HCT116 (cell line): ENCODE results near the gene TMPRSS3.

Source experiments
- POLR2A ChIP-seq: IDR thresholded peaks from 2 replicates; pipeline ENCODE4 v1.7.0; 2011; ENCODE audit warnings: borderline replicate concordance; ENCODE audit not compliant: insufficient read depth, insufficient read length; ENCODE audit errors: extremely low read depth
- ZFX ChIP-seq: fragments of 450-650 bp; IDR thresholded peaks from 2 replicates; pipeline ENCODE4 v1.6.1; 2017
- TF ChIP-seq, protein P1 (sequence below), 3 experiments: fragments of 200-600 bp in 1 of 3; sonication (generic) in 1 of 3; IDR thresholded peaks in 2 of 3; conservative IDR thresholded peaks in 1 of 3; 2 replicates each; pipeline ENCODE4 v1.5.1; 2012 to 2017; ENCODE audit warnings: low read depth in 2 of 3, low read length in 2 of 3, antibody characterized with exemption in 1 of 3, borderline replicate concordance in 1 of 3, control low read depth in 1 of 3, mild to moderate bottlenecking in 1 of 3, mixed read lengths in 1 of 3, mixed run types in 1 of 3, moderate library complexity in 1 of 3; ENCODE audit not compliant: insufficient read depth in 1 of 3

DNA sequence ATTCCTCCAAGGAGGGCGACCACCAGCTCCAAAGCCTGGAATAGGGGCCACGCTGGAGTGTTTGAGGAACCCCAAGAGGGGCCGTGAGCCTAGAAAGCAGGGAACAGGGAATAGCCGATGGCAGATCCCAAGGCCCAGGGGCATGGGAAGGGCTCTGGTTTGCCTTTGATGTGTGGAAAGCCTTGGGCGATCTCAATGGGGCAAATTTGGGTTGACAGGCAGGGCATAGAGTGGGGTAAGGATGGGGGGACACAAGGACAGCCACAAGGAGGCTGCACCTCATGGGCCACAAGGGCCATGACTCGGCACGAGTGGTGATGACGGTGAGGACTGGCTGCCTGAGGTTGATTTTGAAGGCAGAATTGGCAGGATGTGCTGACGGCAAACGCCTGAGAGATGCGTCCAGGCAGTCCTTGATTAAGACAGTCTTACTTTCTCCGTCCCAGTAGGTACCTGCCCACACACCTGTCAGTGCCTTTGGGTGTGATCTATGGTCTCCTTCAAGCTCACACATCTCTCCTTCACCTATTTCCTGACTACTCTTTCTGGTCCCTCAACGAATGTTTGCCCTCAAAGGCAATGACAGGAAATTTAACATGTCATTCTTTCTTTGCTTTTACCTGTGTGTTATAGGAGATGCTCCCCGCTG, 2.0 kb upstream of the TMPRSS3 start:
- TF ChIP-seq, protein P1, sequence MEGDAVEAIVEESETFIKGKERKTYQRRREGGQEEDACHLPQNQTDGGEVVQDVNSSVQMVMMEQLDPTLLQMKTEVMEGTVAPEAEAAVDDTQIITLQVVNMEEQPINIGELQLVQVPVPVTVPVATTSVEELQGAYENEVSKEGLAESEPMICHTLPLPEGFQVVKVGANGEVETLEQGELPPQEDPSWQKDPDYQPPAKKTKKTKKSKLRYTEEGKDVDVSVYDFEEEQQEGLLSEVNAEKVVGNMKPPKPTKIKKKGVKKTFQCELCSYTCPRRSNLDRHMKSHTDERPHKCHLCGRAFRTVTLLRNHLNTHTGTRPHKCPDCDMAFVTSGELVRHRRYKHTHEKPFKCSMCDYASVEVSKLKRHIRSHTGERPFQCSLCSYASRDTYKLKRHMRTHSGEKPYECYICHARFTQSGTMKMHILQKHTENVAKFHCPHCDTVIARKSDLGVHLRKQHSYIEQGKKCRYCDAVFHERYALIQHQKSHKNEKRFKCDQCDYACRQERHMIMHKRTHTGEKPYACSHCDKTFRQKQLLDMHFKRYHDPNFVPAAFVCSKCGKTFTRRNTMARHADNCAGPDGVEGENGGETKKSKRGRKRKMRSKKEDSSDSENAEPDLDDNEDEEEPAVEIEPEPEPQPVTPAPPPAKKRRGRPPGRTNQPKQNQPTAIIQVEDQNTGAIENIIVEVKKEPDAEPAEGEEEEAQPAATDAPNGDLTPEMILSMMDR (IDR thresholded peaks at IDR 0.05 in 2 of 3, conservative IDR thresholded peaks at IDR 0.05 in 1 of 3; ENCODE audit: borderline replicate concordance in 1 of 3, insufficient read depth in 1 of 3, low read depth in 2 of 3, low read length in 2 of 3): no peak
- no peak for TF ChIP-seq ZFX
- no peak for TF ChIP-seq POLR2A
